GM12873 (cell line): ENCODE measurements around the gene IL11.

Source experiments
- TF ChIP-seq, protein P1 (sequence below): IDR thresholded peaks from 2 replicates; pipeline ENCODE4 v1.5.1; 2012; ENCODE audit warnings: low read depth, mild to moderate bottlenecking, moderate library complexity, low read length, control low read depth; ENCODE audit not compliant: insufficient read depth; ENCODE audit errors: missing control alignments

The IL11 gene

DNA sequence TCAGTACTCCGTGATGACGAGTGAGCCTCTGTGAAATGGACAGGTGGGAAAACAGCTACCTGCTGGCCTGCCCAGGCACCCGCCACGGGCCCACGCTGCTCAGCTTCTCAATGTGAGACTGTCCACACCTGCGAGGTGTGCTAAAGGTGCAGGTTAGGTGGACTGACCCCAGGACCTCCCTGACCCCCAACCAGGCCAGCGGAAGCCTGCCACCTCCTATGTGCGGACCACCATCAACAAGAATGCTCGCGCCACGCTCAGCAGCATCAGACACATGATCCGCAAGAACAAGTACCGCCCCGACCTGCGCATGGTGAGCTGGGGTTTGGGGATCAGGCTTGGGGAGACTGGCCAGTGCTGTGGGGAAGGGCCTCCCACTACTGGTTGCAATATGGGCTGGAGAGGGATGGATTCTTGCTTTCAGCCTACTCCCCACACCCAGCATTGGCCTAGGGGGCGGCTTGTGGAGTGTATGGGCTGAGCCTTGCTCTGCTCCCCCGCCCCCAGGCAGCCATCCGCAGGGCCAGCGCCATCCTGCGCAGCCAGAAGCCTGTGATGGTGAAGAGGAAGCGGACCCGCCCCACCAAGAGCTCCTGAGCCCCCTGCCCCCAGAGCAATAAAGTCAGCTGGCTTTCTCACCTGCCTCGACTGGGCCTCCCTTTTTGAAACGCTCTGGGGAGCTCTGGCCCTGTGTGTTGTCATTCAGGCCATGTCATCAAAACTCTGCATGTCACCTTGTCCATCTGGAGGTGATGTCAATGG lies 17.7 kb upstream of the IL11 start:
- TF ChIP-seq, protein P1, sequence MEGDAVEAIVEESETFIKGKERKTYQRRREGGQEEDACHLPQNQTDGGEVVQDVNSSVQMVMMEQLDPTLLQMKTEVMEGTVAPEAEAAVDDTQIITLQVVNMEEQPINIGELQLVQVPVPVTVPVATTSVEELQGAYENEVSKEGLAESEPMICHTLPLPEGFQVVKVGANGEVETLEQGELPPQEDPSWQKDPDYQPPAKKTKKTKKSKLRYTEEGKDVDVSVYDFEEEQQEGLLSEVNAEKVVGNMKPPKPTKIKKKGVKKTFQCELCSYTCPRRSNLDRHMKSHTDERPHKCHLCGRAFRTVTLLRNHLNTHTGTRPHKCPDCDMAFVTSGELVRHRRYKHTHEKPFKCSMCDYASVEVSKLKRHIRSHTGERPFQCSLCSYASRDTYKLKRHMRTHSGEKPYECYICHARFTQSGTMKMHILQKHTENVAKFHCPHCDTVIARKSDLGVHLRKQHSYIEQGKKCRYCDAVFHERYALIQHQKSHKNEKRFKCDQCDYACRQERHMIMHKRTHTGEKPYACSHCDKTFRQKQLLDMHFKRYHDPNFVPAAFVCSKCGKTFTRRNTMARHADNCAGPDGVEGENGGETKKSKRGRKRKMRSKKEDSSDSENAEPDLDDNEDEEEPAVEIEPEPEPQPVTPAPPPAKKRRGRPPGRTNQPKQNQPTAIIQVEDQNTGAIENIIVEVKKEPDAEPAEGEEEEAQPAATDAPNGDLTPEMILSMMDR = no peak

DNA sequence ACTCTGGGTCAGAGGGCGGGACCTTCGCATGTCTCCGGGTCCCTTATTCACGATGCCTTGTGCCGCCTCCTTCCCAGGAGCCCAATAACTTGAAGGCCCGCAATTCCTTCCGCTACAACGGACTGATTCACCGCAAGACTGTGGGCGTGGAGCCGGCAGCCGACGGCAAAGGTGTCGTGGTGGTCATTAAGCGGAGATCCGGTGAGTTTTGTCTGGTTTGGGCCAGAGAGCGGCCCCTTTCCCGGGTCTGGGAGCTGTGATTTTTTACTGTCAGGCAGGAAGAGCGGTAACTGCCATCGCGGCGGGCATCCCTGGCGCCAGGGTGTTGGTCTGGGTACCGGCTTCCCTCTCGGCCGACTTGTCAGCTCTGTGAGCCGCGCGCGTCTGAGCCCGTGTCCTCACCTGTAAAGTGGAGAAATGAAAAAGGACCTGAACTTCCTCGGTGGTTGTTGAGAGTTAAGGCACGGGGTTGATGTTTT lies 16.3 kb upstream of the IL11 start:
- TF ChIP-seq, protein P1 = no peak

DNA sequence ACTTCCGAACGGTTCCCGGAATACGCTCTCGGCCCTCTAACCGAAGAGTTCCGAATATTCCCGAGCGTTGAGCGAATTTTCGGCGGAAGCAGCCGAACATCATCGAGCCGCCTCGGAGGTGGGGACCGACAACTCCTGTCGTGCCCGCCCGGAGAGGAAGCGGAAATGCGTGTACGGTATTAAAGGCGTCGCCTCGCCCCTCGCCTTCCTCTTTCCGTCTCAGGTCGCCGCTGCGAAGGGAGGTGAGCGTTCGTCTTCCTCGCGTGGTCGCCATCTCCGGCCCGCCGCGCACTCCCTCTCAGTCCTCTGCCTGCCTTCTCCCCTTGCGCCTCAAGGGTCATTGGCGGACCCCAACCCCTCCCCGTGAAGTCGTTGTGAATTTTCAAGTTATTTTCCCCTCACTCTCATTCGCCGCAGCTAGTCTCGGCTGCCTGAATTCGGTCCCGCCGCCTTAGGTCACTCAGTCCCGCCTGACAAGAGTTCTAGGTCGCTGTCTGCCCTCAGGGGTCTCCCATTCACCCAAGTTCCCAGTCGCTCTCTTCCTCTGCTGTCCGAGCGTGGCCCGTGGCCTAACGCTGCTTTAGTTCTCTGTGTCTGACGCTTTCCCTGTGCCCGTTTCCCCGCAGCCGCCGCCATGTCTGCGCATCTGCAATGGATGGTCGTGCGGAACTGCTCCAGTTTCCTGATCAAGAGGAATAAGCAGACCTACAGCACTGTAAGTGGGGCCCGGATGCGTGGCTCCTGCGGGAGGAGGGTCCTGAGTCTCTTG lies 15.6 kb upstream of the IL11 start, which contains the start of gene RPL28:
TSS of gene RPL28 (plus strand) at position 209 of the 769 bp plus-strand sequence. CDS start at position 635, 426 bp downstream.
- TF ChIP-seq, protein P1 = no peak

DNA sequence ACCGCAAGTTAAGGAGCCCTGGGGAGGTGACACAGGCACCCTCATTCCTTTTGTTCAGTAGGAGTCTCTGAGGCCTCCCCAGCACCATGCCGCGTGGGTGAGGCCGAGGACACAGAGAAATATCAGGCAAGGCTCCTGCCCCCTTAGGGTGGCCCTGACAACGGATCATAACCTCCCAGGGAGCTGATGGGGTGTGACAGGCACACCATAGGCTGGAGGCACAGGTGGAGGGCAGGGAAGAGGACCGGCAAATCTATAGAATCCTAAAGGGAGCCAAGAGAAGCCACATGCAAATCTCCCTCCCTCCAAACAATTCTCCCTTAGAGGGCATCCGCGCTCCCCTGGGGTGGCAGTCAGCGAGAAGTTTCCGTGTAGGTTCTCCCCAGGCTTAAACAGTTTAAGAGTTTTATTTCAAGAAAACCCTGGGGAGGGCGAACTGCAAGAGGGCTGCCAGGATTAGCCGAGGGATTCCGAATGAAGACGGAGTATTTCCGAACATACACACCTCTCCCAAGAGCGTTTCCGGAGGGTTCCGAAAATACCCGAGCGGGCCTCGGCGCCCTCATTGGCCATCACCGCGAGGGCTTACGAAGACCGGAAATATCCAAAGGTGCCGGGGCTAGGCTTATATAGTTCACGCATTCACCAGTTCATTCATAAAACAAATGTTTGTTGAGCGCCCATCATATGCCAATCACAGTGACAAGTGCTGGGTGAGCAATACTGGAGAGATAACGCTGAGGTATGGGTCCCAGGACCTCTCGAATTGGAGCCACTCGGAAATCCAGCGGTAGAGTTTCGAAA lies 14.9 kb upstream of the IL11 start:
- TF ChIP-seq, protein P1 = no peak

DNA sequence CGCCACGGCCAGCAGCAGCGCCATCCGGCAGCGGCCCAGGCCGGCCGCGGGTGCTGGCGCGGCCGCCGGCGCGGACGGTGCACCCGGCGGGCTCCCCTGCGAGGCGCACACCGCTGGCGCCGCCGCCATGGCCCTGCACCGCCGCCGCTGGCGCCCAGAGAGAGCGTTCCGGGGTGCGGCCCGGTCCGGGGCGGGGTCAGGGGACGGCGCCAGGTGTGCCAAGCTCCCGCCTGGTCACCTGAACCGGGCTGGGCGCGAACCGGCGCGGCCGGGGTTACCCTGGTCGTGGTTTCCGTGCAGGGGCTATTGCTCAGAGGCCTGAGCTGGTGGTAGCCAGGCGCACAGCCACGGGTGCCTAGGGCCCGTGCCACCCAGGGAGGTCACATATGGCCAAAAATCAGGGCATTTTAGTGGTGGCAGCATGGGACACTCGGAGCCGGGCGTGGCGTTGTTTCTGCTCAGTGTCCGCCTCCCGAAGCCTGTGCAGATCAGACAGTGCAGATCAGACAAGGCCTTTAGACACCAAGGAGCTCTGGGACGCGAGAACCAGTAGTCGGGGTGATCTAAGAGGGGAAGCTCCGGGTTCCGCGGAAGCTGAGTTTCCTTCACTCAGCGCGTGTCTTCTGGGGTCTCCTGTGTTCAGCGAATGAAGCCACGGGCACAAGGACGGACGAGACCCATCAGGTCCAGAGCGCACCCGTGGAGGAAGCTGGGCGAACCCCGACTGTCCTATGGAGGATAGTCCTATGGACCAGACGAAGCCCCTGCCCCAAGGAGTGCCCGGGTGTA lies 14.1 kb upstream of the IL11 start, which contains the start of gene TMEM238:
TSS of gene TMEM238 (minus strand) at position 162 of the 789 bp plus-strand sequence. CDS start at position 129, 33 bp downstream.
- TF ChIP-seq, protein P1 = no peak

DNA sequence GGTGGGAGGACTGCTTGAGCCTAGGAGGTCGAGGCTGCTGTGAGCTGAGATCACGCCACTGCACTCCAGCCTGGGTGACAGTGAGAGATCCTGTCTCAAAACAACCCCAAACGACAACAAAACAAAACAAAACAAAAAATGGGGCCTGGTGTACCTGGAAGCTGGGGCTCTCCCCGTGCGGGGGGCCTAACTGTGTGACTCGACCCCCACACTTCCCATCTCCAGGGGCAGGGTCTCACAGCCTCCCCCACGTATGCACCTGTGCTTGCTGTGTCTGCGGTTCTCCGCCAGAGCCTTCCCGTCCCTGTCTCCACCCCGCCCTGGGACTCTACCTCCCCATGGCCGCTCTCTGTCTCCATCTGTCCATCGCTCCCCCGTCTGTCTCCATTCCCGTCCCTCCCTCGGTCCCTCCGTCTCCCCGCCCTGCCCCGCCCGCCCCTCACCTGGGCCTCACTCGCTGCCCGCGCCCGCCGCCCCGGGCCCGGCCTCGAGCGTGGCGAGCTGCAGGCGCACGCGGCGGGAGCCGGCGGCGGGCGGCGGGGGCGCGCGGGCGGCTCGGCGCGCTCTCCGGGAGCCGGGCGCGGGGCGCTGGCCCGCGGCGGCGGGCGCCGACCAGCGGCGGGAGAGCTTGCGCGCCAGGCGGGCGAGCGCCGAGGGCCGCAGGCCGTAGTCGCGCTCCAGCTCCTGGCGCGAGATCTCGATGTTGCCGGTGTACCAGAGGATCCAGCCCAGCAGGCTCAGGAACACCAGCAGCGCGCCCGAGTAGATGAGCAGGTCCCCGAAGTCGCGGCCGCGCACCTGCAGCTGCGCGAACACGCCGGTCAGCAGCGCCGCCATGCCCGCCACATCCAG lies 13.2 kb upstream of the IL11 start:
- TF ChIP-seq, protein P1 = peak; percentile 31
